AG04450 (cell line): ENCODE data around the gene IST1. TPM values are rescaled to one million over a fixed set of nuclear protein-coding genes. Genes with fewer than 3 reads are reported as not detected.
A peak's percentile ranks its signal among the peaks of the same experiment; 100 is the strongest.

Experiments used
- CTCF ChIA-PET: fragments of 300-600, 350-600 bp; formaldehyde crosslinking; extraction: SDS; loops from one replicate; lab custom pipeline; 2022; ENCODE audit warnings: antibody characterized with exemption, inconsistent platforms; lab: Charles Lee
- POLR2A ChIA-PET: fragments of 350-600 bp; formaldehyde crosslinking; extraction: SDS; loops from one replicate; lab custom pipeline; 2021; ENCODE audit warnings: antibody characterized with exemption, inconsistent platforms; lab: Yijun Ruan, JAX
- DNase-seq: peaks from one replicate; pipeline ENCODE4 v3.0.0-alpha.2; 2011; ENCODE audit warnings: low read depth, low spot score
- H3K27ac ChIP-seq: one replicate; pipeline ENCODE4 v1.5.1; 2012; ENCODE audit warnings: low read depth, low read length, control low read depth
- H3K27me3 ChIP-seq: one replicate; pipeline ENCODE4 v1.6.0; 2012; ENCODE audit warnings: low read length; ENCODE audit not compliant: control insufficient read depth, insufficient read depth
- H3K4me3 ChIP-seq: 2 replicates; pipeline ENCODE4 v1.5.1; 2011; ENCODE audit warnings: mild to moderate bottlenecking, low read depth, low read length, control low read depth
- H3K9me3 ChIP-seq: 2 replicates; pipeline ENCODE4 v1.5.1; 2012; ENCODE audit warnings: low read length; ENCODE audit not compliant: control insufficient read depth, insufficient read depth
- polyA minus RNA-seq: library from RNA; depleted of rRNA, polyadenylated mRNA; stranded (reverse); fragments of >200 nt; gene quantifications from 2 replicates; pipeline ENCODE4 v1.2.3, GENCODE V29; 2011; rRNA and poly(A)+ RNA removed
- polyA plus RNA-seq: library from polyadenylated mRNA; depleted of rRNA; stranded (reverse); fragments of >200 nt; gene quantifications from 2 replicates; pipeline ENCODE4 v1.2.3, GENCODE V29; 2011; rRNA removed
- TF ChIP-seq, protein P1 (sequence below): IDR thresholded peaks from 2 replicates; pipeline ENCODE4 v1.5.1; 2011; ENCODE audit warnings: low read depth, low read length, control low read depth, inconsistent platforms

IST1 gene
- polyA plus RNA-seq (225 and 260 TPM in 2 replicates), polyA minus RNA-seq (193 and 205 TPM in 2 replicates)

DNA sequence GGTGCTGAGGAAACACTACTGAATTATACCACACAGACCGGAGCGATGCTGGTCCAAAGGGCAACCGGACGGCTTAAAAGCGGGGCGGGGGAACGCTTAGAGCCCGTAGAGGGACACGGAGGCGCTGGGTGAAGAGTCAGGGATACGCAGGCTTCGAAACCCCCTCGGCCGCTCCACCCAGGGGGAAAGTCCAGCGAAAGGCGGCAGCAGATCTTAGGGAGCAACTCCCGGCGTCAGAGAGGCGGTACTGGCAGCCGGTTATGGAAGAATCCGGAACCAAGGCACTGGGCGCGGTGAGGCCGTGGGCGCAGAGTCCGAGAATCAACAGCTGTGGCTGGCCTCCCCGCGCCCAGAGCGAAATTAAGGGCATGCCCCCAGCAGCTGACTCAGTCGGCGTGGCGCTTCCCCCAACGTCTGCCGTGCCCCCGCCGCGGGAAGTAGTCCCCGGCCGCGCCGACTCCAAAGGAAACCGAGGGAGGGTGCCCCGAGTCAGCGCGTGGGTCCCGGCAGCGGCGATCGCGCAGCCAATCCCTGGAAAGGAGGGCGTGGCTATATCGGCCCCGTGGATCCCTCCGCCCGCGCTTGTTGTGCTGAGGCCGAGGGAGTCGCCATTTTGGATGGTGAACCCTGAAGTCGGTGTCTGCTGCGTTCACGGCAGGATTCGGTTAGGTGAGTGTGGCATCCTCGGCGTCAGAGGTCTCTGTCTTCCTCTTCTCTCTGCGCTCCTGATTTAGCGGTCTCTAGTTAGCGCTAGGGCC lies at the start of gene IST1:
TSS of gene IST1 (plus strand) at position 611 of the 758 bp plus-strand sequence. CDS start 20,110 bp downstream, outside the sequence.
- Histone ChIP-seq H3K27ac (peak within 1 kb of the TSS; percentile 98), H3K9me3 (no peaks in the 10 kb centered on the region; the same call in 1 of the 2 replicates), H3K27me3 (no peaks in the 10 kb centered on the region), H3K4me3 (peak within 1 kb of the TSS; percentile 91)
- CTCF ChIA-PET = interaction anchor here (0.7 to 3.1 kb wide), 3 partner anchors 12 to 248 kb away, joined by 3 to 21 read pairs (median 6); partner anchors contain the start of gene ZNF821
- TF ChIP-seq, protein P1, sequence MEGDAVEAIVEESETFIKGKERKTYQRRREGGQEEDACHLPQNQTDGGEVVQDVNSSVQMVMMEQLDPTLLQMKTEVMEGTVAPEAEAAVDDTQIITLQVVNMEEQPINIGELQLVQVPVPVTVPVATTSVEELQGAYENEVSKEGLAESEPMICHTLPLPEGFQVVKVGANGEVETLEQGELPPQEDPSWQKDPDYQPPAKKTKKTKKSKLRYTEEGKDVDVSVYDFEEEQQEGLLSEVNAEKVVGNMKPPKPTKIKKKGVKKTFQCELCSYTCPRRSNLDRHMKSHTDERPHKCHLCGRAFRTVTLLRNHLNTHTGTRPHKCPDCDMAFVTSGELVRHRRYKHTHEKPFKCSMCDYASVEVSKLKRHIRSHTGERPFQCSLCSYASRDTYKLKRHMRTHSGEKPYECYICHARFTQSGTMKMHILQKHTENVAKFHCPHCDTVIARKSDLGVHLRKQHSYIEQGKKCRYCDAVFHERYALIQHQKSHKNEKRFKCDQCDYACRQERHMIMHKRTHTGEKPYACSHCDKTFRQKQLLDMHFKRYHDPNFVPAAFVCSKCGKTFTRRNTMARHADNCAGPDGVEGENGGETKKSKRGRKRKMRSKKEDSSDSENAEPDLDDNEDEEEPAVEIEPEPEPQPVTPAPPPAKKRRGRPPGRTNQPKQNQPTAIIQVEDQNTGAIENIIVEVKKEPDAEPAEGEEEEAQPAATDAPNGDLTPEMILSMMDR = no peak
- POLR2A ChIA-PET = interaction anchor here (0.9 to 2.8 kb wide), 4 partner anchors 11 to 78 kb away, joined by 3 to 18 read pairs (median 4); partner anchors contain the start of gene ZNF821
- peak; percentile 98 for DNase-seq

DNA sequence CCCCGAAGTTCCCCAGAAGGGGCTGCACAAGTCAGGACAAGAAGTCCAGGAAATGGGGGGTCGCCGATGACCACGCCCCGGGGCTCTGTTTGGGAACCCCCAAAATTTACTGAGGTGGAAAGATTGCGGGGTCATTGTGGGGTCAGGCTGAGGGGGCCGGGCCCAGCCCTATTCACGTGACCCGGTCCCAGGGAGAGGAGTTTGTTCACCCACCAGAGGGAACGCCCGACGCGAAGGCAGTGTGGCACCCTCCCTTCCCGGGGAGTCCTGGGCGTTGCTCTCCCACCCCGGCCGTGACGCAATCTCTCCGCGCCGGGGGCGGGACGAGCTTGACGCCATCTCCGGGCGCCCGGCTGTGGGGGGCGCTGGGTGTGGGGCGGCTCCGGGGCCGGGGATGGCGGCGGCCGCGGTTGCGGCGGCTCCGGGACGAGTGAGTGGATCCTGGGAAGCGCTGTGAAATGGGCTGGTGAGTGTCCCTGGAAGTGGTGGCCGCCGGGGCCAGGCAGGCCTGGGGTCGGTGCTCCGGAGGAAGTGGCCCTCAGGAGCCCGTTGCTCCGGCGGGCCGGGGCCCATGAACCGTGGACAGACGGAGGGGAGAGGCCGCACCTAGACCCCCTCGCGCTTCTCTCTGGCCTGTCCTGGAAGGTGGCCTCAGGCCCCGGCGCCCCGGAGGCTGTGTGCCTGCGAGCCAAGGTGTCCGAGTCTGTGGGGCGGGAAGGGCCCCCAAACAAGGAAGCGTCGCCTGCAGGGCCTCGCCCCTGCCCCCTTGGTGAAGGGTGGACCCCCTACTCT lies 49.5 kb upstream of the IST1 start, which contains the start of gene ATXN1L:
TSS of gene ATXN1L (plus strand) at position 338 of the 792 bp plus-strand sequence. CDS start 3,765 bp downstream, outside the sequence.
- Histone ChIP-seq H3K4me3 (peak within 1 kb of the TSS; percentile 97), H3K9me3 (no peaks in the 10 kb centered on the region; the same call in 1 of the 2 replicates), H3K27ac (peak within 1 kb of the TSS; percentile 61), H3K27me3 (no peaks in the 10 kb centered on the region)
- TF ChIP-seq, protein P1 = no peak
- ChIA-PET POLR2A (no interaction called here), CTCF (interaction anchor here (1.1 kb wide), 1 partner anchor 116 kb away, joined by 4 read pairs; no protein-coding TSS in a partner anchor)
- DNase-seq = peak; percentile 75

DNA sequence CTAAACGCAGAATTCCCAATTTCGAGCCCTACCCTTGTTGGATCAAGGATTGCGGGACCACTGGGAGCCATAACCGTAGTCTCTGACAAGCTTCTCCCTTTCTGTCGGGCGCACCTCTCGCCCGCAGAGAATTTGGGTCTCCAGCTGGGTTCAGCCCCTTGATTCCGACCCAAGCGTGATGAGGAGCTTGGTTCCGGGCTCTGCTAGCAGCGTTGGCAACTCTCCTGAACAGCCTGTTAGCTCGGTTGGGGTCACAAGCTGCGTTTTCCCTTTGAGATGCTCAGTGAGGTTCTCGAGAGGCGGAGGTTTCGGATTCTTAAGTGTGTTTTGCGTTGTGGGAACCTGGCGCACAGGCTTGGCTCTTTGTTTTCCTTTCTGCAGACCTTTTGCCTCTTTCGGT lies 48.9 kb upstream of the IST1 start:
- Histone ChIP-seq H3K27ac (peak overlapping the region; percentile 61), H3K4me3 (peak overlapping the region; percentile 97), H3K27me3 (no peaks in the 10 kb centered on the region), H3K9me3 (no peaks in the 10 kb centered on the region; the same call in 1 of the 2 replicates)
- CTCF ChIA-PET = interaction anchor here (1.1 to 1.7 kb wide), 2 partner anchors 36 to 115 kb away, joined by 4 to 6 read pairs; no protein-coding TSS in a partner anchor
- TF ChIP-seq, protein P1 = no peak
- POLR2A ChIA-PET = no interaction called here
- DNase-seq = no peak

DNA sequence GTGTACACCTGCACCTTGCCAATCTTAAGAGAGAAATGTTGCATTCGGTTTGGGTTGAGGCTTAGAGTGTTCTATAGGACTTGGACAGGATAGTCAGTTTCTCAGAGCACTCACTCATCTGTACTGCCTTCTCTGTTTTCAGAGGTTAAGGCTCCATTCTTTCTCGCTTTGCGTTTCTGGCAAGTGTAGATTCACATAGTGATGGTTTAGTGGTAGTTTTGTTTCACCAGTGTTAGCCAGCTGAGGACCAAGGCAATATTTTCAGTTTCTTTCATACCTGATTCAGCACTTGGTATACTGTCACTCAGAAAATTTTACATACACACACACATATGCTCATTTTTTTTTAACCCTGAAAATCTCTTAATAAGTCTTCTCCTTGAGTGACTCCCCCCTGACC lies 48.2 kb upstream of the IST1 start:
- Histone ChIP-seq H3K27me3 (no peaks in the 10 kb centered on the region), H3K27ac (no peak overlapping the region), H3K4me3 (peak overlapping the region; percentile 97), H3K9me3 (no peaks in the 10 kb centered on the region; the same call in 1 of the 2 replicates)
- CTCF ChIA-PET = interaction anchor here (1.1 to 1.7 kb wide), 2 partner anchors 36 to 115 kb away, joined by 4 to 6 read pairs; no protein-coding TSS in a partner anchor
- POLR2A ChIA-PET = no interaction called here
- no peak for DNase-seq
- TF ChIP-seq, protein P1 = no peak
